HepG2 (cell line): ENCODE results near the gene SPG7. TPM values are rescaled to one million over a fixed set of nuclear protein-coding genes. Genes with fewer than 3 reads are reported as not detected.

Source experiments
- ARNT2 ChIP-seq: sonication (generic); formaldehyde crosslinking; IDR thresholded peaks from 2 replicates; pipeline ENCODE4 v1.8.0; 2022; ENCODE audit warnings: mild to moderate bottlenecking, low read depth, missing genetic modification reagents, moderate library complexity
- BHLHE40 ChIP-seq: IDR thresholded peaks from 2 replicates; pipeline ENCODE4 v1.6.1; 2011; ENCODE audit warnings: low read length, improper control_type of control experiment
- CREB1 ChIP-seq, 2 experiments: fragments of 450-650 bp in 1 of 2; IDR thresholded peaks; 2 replicates each; pipeline ENCODE4 v1.6.1; 2016 to 2017; ENCODE audit warnings: control low read depth in 1 of 2, mild to moderate bottlenecking in 1 of 2, missing compliant biosample characterization in 1 of 2, missing genetic modification characterization in 1 of 2
- GATAD2A ChIP-seq: IDR thresholded peaks from 2 replicates; pipeline ENCODE4 v1.6.1; 2016
- KDM4B ChIP-seq: sonication (generic); formaldehyde crosslinking; IDR thresholded peaks from 2 replicates; pipeline ENCODE4 v1.4.0; 2020; ENCODE audit warnings: missing genetic modification reagents
- KDM5B ChIP-seq: sonication (generic); formaldehyde crosslinking; IDR thresholded peaks from 2 replicates; pipeline ENCODE4 v1.4.0; 2020; ENCODE audit warnings: missing genetic modification reagents, mild to moderate bottlenecking, borderline replicate concordance
- MATR3 ChIP-seq: sonication (generic); formaldehyde crosslinking; IDR thresholded peaks from 2 replicates; pipeline ENCODE4 v1.4.0; 2020; ENCODE audit warnings: missing genetic modification reagents
- MED13 ChIP-seq: sonication (generic); formaldehyde crosslinking; IDR thresholded peaks from 2 replicates; pipeline ENCODE4 v1.5.0; 2020; ENCODE audit warnings: missing genetic modification reagents
- NFE2L1 ChIP-seq: sonication (generic); formaldehyde crosslinking; IDR thresholded peaks from 2 replicates; pipeline ENCODE4 v1.4.0; 2020; ENCODE audit warnings: missing genetic modification reagents, mild to moderate bottlenecking, borderline replicate concordance
- POGZ ChIP-seq: sonication (generic); formaldehyde crosslinking; IDR thresholded peaks from 2 replicates; pipeline ENCODE4 v1.4.0; 2020; ENCODE audit warnings: mild to moderate bottlenecking, missing genetic modification reagents
- RBM39 ChIP-seq: fragments of 200-400 bp; formaldehyde crosslinking; IDR thresholded peaks from one replicate; pipeline ENCODE4 v1.6.1; 2018; ENCODE audit warnings: antibody characterized with exemption, mild to moderate bottlenecking, low read depth, low read length; ENCODE audit not compliant: poor library complexity, severe bottlenecking
- SOX6 ChIP-seq, 2 experiments: fragments of 450-650 bp in 1 of 2; sonication (generic) in 1 of 2; formaldehyde crosslinking in 1 of 2; IDR thresholded peaks; 2 replicates each; pipeline versions ENCODE4 v1.4.0 to v1.6.1; 2017 to 2020; ENCODE audit warnings: antibody characterized with exemption in 1 of 2, mild to moderate bottlenecking in 1 of 2, missing genetic modification reagents in 1 of 2
- SP5 ChIP-seq: IDR thresholded peaks from 2 replicates; pipeline ENCODE4 v1.6.1; 2016; ENCODE audit warnings: low read depth, borderline replicate concordance
- TCF7L2 ChIP-seq: IDR thresholded peaks from 2 replicates; pipeline ENCODE4 v1.6.1; 2011; ENCODE audit warnings: mild to moderate bottlenecking, low read depth, low read length, moderate library complexity
- ZBED4 ChIP-seq: sonication (generic); formaldehyde crosslinking; IDR thresholded peaks from 2 replicates; pipeline ENCODE4 v1.4.0; 2020; ENCODE audit warnings: missing genetic modification reagents, borderline replicate concordance
- ZBTB1 ChIP-seq: sonication (generic); formaldehyde crosslinking; IDR thresholded peaks from 2 replicates; pipeline ENCODE4 v1.4.0; 2020; ENCODE audit warnings: missing genetic modification reagents, borderline replicate concordance
- ZFP91 ChIP-seq: sonication (generic); formaldehyde crosslinking; IDR thresholded peaks from 2 replicates; pipeline ENCODE4 v1.9.0; 2022; ENCODE audit warnings: missing genetic modification reagents, mild to moderate bottlenecking, borderline replicate concordance
- ZMAT3 ChIP-seq: sonication (generic); formaldehyde crosslinking; conservative IDR thresholded peaks from 2 replicates; pipeline ENCODE4 v1.7.0; 2021; ENCODE audit warnings: missing genetic modification reagents
- ZNF605 ChIP-seq: sonication (generic); formaldehyde crosslinking; IDR thresholded peaks from 2 replicates; pipeline ENCODE4 v1.8.0; 2022; ENCODE audit warnings: mild to moderate bottlenecking, missing genetic modification reagents
- ZNF737 ChIP-seq: sonication (generic); formaldehyde crosslinking; IDR thresholded peaks from 2 replicates; pipeline ENCODE4 v1.5.0; 2020; ENCODE audit warnings: missing genetic modification reagents, mild to moderate bottlenecking, borderline replicate concordance
- ZNF75D ChIP-seq: sonication (generic); formaldehyde crosslinking; IDR thresholded peaks from 2 replicates; pipeline ENCODE4 v1.8.1; 2023; ENCODE audit warnings: missing genetic modification reagents, mild to moderate bottlenecking, borderline replicate concordance
- ZSCAN25 ChIP-seq: sonication (generic); formaldehyde crosslinking; IDR thresholded peaks from 2 replicates; pipeline ENCODE4 v1.8.0; 2022; ENCODE audit warnings: mild to moderate bottlenecking, missing genetic modification reagents
- polyA plus RNA-seq, 8 experiments: library from polyadenylated mRNA; depleted of rRNA in 3 of 8; stranded (reverse) in 7 of 8; unstranded in 1 of 8; fragments of >200 nt; fragmentation: Illumina TruSeq in 4 of 8; extraction: Trizol in 4 of 8; gene quantifications; 2 replicates each; pipeline versions ENCODE4 v1.2.1 to v1.2.3, GENCODE V29; 2011 to 2016; ENCODE audit warnings: low read depth in 4 of 8, missing spikeins in 1 of 8, mixed read lengths in 1 of 8; ENCODE audit not compliant: insufficient read depth in 1 of 8
- total RNA-seq, 5 experiments: library from RNA; depleted of rRNA; stranded (reverse); fragments of >200 nt; fragmentation: Illumina TruSeq; extraction: Trizol; gene quantifications; 2 replicates each; pipeline ENCODE4 v1.2.3, GENCODE V29; 2016; ENCODE audit warnings: low read depth in 1 of 5

SPG7 gene
- total and polyA plus RNA-seq, 2 of the 13 experiments (the other 11 are each of a cell fraction or from before 2014, with no cell fraction given) = 66.0 to 136 TPM

- TF ChIP-seq ZFP91 (CRISPR knock-in tag) (no peak), ZSCAN25 (CRISPR knock-in tag) (no peak; the same call in 1 of the 2 replicates), SP5 (CRISPR knock-in tag) (no peak), ZNF75D (CRISPR knock-in tag) (no peak; the same call in 1 of the 2 replicates), ZNF605 (CRISPR knock-in tag) (0 out of 2 replicates have a peak, but pooled peaks have one; percentile 59), ZNF737 (CRISPR knock-in tag) (no peak), CREB1 (IDR thresholded peaks at IDR 0.05) (no peak), CREB1 (CRISPR knock-in tag; IDR thresholded peaks at IDR 0.05) (no peak), NFE2L1 (CRISPR knock-in tag) (no peak), ARNT2 (CRISPR knock-in tag) (no peak; the same call in 1 of the 2 replicates), ZBED4 (CRISPR knock-in tag) (no peak), MED13 (CRISPR knock-in tag) (no peak), KDM5B (CRISPR knock-in tag) (no peak; the same call in 1 of the 2 replicates), GATAD2A (no peak), ZMAT3 (CRISPR knock-in tag) (no peak), TCF7L2 (no peak), KDM4B (no peak), RBM39 (peak; percentile 7), SOX6 (IDR thresholded peaks at IDR 0.05) (no peak), SOX6 (CRISPR knock-in tag; IDR thresholded peaks at IDR 0.05) (no peak), BHLHE40 (no peak), POGZ (CRISPR knock-in tag) (peak; percentile 23; the same call in 1 of the 2 replicates), ZBTB1 (CRISPR knock-in tag) (no peak), MATR3 (CRISPR knock-in tag) (0 out of 2 replicates have a peak, but pooled peaks have one; percentile 24)
These were observed 53.1 kb downstream of the SPG7 start (continued) for GRCh38 chr16:89561142-89561883.
